Activated T-helper 1 cell treated with Interleukin-2 at 50 U/mL for 16 hours (primary cell): ENCODE data around the gene HBG1.

Experiments
- DNase-seq: peaks from one replicate; pipeline ENCODE4 v3.0.0-alpha.2; 2020; ENCODE audit warnings: low read depth

Gene HBG1

GRCh38 chr11:5226732-5227310 lies 22.8 kb downstream of the HBG1 start, which contains the start of gene HBB:
TSS of gene HBB (minus strand) at chr11:5227071. CDS start at chr11:5227021, 50 bp downstream.
- DNase-seq: no peak

- DNase-seq: no peak
Observed at GRCh38 chr11:5225480-5225871, 24.2 kb downstream of the HBG1 start.

- no peak for DNase-seq
Observed at GRCh38 chr11:5224538-5225479, 24.8 kb downstream of the HBG1 start.

GRCh38 chr11:5223686-5224085 lies 26.0 kb downstream of the HBG1 start:
- no peak for DNase-seq

GRCh38 chr11:5223146-5223545 lies 26.5 kb downstream of the HBG1 start:
- DNase-seq: no peak

GRCh38 chr11:5210376-5210885 lies 39.2 kb downstream of the HBG1 start:
- no peak for DNase-seq

- no peak for DNase-seq
Observed at GRCh38 chr11:5204787-5205186, 44.9 kb downstream of the HBG1 start.

GRCh38 chr11:5203366-5203765 lies 46.3 kb downstream of the HBG1 start:
- no peak for DNase-seq

- no peak for DNase-seq
Observed at GRCh38 chr11:5200582-5200981, 49.1 kb downstream of the HBG1 start, which contains the start of gene OR51V1. TSS of gene OR51V1 (minus strand) at chr11:5200682. CDS start at chr11:5200682, 0 bp downstream.

- no peak for DNase-seq
Observed at GRCh38 chr11:5198285-5198684, 51.4 kb downstream of the HBG1 start.
